NCI-H2196 (cell line): ENCODE measurements around the gene ATP9B.
"Not testable (repeated sequence)": the region's sequence is repeated elsewhere in the genome, so short reads cannot be mapped to it uniquely, and the experiment has no call there.

Source experiments
- DNase-seq: peaks from one replicate; lab custom pipeline; 2025; ENCODE audit not compliant: unreplicated experiment; lab: John Stamatoyannopoulos, UW

Gene ATP9B

DNA sequence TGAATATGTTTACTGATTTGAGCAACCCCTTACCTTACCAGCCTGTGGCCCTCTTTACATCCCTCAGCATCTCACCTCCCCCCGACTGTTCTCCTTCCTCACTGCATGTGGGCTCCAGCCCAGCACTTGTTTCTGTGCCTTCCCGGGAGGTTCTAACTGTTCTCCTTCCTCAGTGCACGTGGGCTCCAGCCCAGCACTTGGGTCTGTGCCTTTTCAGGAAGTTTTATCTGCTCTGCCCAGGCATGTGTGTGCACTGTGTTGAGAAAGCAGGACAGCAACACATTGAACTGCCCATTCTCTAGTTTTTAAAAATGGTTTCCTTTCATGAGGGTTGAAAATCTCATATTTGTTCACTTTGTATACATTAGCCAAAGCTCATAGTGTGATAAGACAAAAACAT lies 158.4 kb downstream of the ATP9B start:
- no peak for DNase-seq

DNA sequence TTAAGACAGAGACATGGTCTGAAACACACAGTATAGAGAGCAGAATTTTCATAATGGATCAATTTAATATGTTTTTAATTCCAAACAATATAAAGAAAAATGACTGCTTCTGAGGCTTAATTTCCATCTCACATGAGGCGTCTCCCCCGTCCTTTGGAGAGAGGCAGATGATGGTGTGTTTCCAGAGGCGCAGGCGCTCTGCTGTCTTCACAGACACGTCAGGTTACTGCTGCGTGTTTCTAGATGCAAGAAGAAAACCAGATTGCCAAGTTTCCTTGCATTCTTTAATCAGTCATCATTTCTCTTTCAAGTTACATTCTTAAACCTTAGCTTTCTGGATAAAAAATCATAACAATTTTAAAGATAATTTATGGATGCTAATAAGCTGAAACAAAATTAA lies 160.2 kb downstream of the ATP9B start:
- no peak for DNase-seq

DNA sequence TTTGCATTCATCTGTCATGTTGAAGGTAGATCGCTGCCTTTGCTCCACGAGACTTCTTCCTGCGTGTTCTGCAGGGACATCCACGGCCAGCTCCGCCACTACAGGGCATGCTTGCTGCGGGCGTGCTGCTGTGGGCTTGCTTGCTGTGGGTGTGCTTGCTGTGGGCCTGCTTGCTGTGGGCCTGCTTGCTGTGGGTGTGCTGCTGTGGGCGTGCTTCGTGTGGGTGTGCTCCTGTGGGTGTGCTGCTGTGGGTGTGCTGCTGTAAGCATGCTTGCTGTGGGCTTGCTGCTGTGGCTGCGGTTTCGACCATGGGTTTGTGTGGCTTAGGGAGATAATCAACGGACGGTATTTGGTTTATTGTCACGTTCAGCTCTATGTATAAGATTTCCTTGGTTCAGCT lies 165.2 kb downstream of the ATP9B start:
- DNase-seq = no peak

DNA sequence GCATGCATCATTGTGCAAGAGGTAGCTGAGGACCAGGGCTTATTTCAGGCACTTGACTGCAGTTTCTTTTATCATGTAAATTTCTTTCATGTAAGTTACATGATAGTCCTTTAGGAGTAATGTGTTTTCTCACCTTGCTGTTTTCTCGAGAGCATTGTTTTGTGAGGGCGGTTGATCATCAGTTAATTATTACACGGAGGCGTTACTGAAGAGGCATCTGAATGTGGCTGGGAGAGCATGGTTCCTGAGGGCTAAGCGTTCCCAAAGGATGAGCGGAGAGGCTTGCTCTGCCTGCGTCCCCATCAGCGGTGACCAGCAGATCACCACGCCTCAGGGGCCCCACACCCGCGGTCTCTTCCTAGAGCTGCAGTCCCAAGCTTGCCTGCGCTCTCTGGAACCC lies 170.4 kb downstream of the ATP9B start:
- DNase-seq = no peak

DNA sequence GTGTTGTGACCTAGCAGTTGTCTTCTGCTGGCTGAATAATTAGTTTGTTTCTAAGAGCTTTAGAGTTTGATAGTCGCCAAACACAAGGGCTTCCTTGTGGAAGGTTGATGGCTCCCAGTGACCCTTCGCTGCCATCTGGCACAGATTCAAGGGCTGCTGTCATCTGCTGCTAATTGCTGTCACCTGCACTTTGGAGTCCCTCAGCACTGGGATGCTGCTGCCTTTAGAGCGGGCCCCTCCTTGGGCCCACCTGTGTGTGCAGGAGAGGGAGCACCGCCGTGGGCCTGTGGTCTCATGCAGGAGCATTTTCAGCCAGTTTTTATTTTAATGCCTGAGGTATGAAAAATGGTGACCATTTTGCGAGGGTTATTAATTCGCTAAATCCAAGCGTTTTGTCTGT lies 172.6 kb downstream of the ATP9B start:
- no peak for DNase-seq

DNA sequence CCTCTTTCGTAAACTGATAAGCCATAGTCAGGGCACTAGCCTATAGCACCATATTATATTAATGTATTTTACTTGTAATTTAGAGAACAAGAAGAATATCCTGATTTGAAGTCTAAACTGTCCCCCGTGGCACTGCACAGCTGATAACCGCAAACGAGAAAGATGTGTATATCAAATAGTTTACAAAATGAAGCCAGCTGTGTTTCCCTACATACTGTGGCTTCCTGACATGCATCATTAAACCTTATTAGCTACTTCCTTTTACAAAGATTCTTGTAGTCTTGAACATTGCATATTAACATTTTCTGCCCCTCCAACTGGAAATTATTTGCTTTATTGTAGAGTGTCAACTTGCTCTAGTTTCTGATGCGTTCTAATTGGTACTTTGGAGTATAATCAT lies 173.1 kb downstream of the ATP9B start:
- DNase-seq = no peak

GRCh38 chr18:79245517-79246001 lies 176.4 kb downstream of the ATP9B start:
- no peak for DNase-seq

GRCh38 chr18:79246309-79247108 lies 177.3 kb downstream of the ATP9B start:
- DNase-seq = peak; percentile 86

GRCh38 chr18:79248495-79249060 lies 179.4 kb downstream of the ATP9B start:
- no peak for DNase-seq

GRCh38 chr18:79250301-79250981 lies 181.2 kb downstream of the ATP9B start:
- DNase-seq = no peak

GRCh38 chr18:79251021-79251420 lies 181.8 kb downstream of the ATP9B start:
- DNase-seq = no peak

DNA sequence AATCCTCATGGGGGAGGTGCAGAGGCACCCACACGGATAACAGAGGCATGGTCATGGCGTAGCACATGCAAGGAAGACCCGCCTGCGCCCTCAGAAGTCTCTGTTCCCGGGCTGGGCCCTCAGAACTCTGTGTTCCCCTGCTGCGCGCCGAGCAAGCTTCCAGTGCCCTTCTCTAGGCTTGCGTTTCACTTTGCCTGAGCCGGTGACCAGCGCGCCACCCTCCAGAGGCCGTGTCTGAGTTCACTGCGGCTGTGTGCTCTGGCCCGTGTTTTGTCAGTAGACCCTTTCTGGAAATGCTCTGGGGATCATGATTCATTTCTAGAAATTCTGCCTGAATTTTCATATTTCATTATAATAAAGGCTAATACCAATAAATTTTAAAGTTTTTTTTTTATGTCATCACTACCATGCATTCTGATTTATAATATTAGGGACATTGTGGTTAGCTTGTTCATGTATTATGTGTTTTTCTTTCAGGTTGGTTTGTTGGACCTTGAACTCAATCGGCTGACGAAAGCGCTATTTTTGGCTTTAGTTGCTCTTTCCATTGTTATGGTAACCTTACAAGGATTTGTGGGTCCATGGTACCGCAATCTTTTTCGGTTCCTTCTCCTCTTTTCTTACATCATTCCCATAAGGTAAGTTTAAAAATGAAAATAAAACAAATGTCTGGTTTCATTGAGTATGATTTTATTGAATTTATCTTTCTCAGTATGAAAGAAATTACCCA lies 183.9 kb downstream of the ATP9B start:
- DNase-seq = no peak

DNA sequence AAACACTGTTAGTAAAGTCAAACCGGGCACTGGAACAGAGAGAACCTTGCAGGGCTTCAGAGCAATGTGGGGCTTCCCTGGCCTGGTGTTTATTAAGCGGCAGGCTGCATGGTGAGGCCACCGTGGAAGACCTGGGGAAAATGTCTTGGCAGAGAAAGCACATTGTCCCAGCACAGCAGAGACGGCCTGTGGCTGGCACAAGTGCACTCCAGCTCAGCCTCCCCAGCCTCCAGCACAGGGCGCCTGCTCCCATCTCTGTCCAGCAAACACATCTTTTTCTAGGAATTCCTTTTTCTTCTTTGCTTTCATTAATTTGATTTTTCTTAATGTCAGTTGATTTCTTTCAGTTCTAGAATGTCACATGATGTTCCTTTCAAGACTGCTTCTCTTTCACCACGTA lies 188.3 kb downstream of the ATP9B start:
- no peak for DNase-seq

DNA sequence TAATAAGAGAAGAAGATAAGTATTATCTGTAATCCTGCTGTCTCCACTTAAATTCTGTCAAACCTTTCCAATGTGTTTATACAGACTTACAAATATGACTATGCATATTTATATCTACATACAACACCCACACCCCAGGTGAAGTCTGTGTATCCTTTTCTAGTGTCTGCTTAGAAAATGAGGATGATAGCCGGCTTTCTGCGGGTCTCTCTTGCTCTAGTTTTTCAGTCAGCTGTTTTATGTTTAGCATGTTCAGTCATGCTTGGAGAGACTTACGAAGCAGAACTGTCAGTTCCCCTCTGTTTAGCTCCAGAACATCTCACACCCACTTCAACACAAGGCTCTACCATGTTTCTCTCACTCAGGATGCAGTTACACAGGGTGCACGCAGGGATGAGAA lies 189.3 kb downstream of the ATP9B start:
- DNase-seq = no peak

- DNase-seq = no peak
Observed at GRCh38 chr18:79259218-79259617, 190.0 kb downstream of the ATP9B start.

DNA sequence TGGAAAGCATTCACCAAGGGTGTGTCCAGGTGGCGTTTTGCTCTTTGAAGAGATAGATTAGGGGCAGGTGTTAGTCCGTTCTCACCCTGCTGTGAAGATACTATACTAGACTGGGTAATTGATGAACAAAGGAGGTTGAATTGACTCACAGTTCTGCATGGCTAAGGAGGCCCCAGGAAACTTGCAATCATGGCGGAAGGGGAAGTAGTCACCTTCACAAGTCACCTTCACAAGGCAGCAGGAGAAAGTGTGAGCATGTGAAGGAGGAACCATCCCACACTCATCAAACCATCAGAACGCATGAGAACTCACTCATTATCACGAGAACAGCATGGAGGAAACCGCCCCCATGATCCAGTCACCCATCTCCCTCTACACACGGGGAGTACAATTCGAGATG lies 190.8 kb downstream of the ATP9B start:
- no peak for DNase-seq

DNA sequence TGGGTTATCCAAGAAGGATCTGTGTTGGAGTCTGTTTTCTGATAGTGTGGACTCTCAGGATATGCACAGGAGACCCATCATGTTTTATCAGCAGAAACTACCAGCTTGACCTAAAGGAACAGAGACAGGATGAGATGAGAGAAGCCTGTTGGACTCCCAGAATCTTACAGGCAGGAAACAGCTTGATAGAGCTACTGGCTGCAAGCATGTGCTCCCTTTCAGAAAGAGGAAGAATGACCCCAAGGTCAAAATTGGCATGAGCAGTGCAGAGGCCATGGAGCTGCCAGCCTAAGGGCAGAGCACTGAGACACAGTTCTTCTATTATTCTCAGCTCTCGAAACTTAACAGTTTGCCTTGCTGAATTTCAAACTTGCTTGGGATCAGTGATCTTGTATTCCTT lies 191.3 kb downstream of the ATP9B start:
- no peak for DNase-seq

DNA sequence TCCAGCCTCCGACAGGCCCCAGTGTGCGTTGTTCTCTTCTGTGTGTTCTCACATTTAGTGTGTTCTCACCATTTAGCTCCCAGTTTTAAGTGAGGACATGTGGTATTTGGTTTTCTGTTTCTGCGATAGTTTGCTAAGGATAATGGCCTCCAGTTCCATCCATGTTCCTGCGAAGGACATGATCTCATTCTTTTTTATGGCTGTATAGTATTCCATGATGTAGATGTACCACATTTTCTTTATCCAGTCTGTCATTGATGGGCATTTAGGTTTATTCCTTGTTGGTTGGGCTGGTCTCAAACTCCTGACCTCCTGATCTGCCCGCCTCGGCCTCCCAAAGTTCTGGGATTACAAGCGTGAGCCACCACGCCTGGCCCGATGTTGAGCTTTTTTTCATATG lies 195.9 kb downstream of the ATP9B start:
- not testable (repeated sequence) for DNase-seq

- not testable (repeated sequence) for DNase-seq
Observed at GRCh38 chr18:79271812-79272211, 202.6 kb downstream of the ATP9B start.

GRCh38 chr18:79272916-79273315 lies 203.7 kb downstream of the ATP9B start:
- no peak for DNase-seq

DNA sequence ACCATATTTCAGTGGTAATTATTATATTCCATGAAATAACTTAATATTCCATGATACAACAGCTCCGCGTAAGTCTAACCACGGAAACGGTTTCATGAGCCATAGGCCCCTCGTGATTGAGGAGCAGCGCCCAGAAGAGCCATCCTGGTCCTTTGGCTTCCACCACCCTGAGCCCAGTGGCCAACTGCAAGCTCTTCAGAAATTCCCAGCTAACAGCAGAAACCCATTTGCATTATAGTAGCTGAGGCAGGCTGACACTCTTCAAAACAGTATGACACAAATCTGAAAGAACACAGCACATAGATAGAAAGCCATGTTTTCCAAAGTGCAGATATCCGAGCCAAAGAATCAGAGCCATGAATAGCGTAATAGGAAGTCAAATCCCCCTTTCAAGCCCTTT lies 205.6 kb downstream of the ATP9B start:
- DNase-seq = no peak

DNA sequence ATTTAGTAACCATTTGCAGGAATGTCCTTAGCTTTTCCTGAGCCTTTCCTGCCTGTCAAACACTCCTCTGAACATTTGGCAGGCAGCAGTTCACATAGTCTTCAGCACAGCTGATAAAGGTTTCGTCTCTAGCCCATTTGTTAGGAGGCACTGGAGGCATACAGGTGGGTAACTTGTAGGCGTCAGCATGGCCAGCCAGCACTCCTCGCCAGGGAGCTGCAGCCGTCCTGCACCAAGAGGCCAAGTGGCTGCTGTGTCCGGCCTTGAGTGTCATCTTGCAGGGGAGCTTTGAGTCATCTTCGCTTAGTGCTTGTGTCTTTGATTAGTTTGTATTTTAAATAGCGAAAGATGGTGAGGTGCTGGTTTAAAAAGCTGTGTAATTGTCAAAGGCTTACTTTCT lies 206.3 kb downstream of the ATP9B start:
- DNase-seq = no peak
